Astrocyte of the hippocampus (primary cell): ENCODE data around the gene CCDC148.
"Not testable (repeated sequence)": the region's sequence is repeated elsewhere in the genome, so short reads cannot be mapped to it uniquely, and the experiment has no call there.

ENCODE experiments used
- DNase-seq: peaks from one replicate; pipeline ENCODE4 v3.0.0; 2011; ENCODE audit warnings: low read depth, low spot score

The CCDC148 gene

DNA sequence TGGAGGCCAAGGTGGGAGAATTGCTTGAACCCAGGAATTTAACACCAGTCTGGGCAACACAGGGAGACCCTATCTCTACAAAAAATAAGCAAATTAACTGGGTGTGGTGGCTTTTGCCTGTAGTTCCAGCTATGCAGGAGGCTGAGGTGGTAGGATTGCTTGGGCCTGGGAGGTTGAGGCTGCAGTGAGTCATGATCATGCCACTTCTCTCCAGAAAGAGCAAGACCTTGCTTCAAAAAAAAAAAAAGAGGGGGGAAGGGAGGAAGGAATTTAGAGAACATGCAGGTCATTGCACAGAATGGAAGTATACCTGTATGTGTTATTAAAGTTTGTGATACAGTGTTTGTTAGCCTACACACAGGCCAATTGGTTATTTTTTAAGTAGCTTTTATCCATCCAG lies 26.0 kb upstream of the CCDC148 start:
- DNase-seq = peak; percentile 26

DNA sequence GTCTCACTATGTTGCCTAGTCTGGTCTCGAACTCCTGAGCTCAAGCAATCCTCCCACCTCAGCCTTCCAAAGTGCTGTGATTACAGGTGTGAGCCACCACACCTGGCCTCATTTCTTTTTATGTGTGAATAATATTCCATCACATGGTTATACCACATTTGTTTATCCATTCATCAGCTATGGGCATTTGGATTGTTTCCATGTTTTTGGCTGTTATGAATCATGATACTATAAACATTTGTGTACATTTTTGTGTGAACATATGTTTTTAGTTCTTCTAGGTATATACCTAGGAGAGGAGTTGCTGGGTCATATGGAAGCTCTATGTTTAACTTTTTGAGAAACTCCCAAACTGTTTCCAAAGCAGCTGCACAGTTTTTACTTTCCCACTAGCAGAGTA lies 24.6 kb upstream of the CCDC148 start:
- no peak for DNase-seq

DNA sequence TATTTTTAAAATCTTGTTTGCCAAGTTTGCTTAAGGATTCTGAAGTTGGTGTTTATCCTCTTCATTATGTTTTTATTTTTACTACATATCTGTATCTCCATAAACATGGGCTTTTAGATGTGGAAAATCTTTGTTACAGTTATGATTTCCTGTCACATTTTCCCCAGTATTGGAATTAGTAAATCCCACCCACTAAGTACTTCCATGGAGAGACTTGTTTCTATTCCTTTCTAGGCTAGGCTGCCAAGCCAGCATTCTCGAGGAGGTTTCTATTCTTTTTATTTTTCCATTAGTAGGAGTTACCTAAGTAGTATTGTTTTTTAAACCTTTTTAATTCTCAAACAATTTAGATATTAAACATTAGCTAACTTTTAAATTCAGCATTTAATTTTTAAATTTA lies 22.3 kb upstream of the CCDC148 start:
- DNase-seq = no peak

DNA sequence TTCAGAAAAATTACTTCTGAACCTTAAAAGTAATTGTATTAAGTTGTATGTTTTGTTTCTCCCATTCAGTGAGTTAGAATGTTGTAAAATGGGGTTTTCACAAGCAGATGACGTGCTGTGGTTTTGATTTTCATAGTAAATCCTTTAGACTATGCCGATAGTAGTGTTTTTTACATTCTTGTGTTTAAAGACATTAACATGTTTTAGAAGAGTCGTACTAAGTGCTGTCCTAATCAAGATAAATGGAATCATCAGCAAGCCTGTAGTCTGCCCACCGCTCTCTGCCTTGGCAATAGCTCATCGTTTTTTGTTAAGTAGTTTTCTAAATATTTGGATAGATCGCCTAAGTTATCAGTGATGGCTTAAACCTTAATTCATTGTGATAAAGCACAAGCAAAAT lies 21.7 kb upstream of the CCDC148 start:
- no peak for DNase-seq

DNA sequence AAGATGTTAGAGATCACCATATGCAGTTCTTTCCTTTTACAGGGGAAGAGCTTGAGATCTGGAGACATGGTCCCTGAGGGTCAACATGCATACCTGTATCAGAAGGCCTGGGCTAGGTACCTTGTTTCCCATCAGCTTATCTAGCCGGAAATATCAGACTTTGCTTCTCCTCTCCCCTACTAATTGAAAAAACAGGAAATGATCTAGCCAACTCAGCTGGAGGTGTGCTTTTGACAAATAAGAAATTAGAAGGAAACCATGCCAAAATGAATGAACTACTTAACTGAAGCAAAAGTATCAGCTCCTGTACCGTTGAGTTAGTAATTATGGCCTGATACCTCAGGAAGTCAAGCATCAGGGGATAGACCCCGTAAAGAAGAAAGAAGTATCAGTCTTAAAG lies 20.6 kb upstream of the CCDC148 start:
- DNase-seq = no peak

DNA sequence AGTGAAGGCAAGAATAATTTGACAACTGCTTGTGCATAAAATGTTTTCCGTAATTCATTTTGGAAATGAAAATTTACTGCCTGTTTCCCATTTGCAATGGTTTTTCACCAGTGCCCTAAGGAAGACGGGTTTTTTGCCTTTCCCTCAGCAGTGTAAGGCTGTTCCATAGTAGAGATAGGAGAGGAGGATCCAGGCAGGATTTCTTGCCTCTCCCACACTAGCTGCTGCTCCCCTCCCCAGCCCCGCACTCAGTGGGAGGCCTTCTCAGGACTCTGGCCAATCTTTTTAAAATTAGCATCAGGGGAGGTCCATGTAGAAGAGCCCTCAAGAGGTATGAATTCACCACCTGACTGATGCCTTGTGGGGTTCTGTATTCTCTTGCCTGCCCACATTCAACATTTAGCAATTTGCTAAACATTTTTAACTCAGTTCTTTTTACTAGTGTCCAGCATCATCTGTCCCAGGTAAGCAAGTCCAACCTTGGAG lies 18.0 kb upstream of the CCDC148 start:
- DNase-seq = not testable (repeated sequence)

DNA sequence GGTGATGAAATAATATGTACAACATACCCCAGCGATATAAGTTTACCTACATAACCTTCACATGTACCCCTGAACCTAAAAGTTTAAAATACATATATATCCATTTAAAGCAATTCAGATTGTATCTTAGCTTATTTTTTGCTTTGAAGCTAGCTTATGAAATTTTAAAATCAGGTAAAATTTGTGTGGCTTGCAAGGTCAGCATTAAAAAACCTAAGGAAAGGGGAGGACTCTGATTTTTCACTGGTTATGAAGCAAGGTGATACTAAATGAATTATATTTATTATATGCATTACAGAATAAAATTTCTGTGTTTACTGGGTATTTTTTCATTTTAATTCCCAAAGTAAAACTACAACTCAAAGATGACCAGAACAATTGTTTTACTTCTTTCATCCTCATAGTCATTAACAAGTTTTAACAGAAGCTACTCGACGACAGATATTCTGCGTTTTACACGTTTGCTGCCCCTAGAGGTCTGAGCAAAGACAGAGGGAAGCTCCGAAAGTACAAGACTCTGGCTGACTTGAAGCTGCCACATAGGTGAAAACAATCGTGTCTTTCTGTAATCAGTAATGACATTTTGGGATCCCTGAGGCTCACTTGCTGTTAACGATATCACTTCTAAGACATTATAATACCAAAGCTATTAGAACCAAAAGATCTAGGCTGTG lies 17.3 kb upstream of the CCDC148 start:
- no peak for DNase-seq

DNA sequence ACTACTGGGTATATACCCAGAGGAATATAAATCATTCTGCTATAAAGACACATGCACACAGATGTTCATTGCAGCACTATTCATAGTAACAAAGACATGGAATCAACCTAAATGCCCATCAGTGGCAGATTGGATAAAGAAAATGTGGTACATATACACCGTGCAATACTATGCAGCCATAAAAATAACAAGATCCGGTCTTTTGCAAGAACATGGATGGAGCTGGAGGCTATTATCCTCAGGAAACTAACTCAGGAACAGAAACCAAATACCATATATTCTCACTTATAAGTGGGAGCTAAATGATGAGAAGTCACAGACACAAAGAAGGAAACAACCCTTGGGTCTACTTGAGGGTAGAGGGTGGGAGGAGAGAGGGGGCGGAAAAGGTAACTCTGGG lies 16.7 kb upstream of the CCDC148 start:
- not testable (repeated sequence) for DNase-seq

DNA sequence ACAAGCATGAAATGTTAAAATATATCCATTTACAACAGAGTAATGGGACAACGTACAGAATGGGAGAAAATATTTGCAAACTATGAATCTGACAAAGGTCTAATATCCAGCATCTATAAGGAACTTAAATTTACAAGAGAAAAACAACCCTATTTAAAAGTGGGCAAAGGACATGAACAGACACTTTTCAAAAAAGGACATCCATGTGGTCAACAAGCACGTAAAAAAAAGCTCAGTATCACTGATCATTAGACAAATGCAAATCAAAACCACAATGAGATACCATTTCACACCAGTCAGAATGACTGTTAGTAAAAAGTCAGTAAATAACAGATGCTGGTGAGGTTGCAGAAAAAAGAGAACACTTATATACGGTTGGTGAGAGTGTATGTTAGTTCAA lies 16.3 kb upstream of the CCDC148 start:
- not testable (repeated sequence) for DNase-seq

DNA sequence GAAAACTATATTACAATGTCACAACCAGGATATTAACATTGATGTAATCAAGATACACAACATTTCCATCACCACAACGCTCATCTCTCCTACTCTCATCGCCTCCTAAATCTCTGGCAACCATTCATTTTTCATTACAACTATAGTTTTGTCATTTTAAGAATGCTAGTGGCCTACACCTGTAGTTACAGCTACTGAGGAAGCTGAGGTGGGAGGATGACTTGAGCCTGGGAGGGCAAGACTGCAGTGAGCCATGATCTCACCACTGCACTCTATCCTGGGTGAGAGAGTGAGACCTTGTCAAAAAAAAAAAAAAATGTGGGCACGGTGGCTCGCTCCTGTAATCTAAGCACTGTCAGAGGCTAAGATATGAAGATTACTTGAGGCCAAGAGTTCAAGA lies 10.7 kb upstream of the CCDC148 start:
- no peak for DNase-seq

DNA sequence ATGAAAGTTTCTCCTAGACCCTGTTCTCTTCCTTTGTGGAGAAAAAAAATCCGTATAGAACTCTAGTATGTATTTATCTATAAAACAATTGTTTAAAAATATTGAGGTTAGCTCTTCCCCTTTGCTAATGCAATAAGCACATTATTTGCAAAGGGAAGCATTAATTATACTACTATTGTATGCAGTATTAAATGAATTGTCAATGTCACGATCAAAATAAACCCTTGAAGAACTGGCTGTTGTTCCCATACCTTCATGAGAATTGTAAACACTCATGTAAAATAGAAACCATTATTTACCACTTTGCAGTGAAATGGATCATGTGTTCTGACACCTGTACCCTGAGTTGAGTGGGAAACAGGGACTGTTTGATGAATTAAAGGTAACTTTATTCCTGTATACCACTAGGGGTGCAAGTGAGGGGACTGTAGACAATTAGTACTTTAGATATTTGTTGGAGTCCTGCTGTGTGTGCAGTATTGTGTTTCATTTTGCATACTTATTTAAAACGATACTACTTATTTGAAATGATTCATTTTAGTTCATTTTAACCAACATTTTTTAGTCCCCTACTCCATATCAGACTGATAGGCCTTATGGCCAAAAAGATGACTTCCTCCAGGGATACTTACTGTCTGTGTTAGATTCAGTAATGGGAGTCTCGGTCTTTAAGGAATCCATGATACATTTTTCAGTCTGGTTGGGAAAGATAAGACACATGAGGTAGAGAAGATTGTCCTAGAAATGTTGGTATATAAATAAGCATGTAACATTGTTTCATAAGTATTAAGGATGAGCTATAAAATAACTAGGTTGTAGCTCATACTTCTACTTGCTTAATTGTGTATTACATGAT lies 8.1 kb upstream of the CCDC148 start:
- no peak for DNase-seq

DNA sequence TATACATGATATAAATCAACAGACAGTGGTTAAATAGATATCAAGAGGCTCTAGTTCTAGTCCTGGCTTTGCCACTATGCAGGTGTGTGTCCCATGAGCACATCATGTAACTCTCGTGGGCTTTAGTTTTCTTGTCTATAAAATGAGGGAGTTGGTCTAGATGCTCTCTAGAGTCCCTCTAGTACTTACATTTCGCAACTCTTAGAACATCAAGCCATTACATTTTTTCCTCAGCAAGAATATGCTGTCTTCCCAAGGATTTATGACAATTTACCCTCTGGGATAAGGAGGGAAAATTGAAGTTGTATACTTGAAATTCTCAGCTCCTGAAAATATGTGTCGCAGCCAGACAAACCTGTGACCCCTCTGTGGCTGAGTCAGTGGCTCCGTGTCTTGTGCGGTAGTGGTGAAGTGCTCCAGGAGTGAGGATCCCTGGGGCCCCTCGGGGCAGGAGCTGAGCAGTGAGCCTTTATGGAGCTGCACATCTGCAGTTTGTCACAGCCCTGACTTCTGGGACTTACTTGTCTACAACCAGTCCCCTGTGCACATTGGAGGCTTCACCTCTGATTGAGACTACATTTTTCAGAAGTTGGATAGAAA lies 7.0 kb upstream of the CCDC148 start:
- no peak for DNase-seq

DNA sequence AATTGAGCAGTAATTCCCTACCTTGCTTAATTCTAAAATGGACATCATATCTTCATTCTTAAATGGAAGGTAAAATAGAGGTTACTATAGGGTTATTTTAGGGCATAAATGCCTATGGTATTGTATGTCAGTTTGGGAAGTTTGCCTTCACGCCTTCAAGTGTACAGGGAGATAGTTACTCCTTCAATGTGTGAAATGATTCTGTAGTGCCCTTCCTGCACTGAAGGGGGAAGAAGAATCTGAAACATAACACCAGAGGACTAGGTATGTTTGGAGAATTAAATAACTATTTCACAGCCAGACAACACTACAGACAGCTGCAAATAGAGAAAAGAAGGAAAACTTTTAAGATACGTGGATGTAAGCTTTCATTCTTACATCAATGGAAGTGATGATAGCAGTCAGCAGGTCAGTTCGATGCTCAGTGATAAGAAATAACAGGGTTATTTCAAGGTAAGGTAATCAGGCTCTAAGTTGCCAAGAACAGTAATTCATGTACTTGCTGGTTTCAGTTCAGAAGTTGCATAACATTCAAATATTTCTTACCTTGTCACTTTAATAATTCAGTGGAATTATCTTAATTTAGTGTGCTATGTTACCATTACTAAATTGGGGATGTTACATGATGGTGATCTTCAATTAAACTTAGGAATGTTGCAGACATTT lies 4.2 kb upstream of the CCDC148 start:
- DNase-seq = peak; percentile 15

DNA sequence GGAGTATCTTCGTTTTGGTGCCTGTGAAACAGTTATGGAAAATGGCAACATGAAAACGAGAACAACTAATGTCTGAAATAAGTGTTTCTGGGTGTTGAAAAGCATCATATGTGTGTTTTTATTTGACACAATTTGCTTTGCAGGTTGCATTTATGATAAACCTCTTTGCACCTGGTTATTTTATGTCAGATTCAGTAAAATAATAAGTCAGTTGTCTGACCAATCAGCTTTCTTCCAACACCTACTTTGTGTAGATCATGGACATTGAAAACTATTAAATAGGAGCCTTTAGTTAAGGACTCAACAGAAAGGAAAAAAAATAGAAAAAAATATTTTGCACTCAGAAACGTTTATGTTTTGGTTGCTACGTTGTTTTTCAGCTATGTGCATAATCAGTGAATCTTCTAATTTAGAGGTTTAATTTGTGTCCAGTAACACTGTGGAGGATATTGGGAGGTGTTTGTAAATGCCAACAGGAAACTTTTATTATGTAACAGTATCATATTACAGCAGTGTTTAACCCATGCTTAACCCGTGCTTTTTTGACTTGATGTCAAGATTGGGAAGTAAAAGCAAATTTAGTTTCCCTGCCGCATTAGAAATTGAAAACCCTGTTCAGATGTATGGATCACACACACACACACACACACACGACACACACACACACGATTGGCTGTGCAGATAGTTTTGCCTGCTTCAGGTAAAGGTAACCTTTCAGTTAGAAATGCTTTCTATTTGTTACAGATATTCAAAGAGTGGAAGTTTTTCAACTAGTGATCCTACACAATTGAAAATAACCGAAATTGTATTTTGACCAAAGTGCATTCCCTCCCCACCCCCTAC lies 2.8 kb upstream of the CCDC148 start:
- DNase-seq = peak; percentile 13

DNA sequence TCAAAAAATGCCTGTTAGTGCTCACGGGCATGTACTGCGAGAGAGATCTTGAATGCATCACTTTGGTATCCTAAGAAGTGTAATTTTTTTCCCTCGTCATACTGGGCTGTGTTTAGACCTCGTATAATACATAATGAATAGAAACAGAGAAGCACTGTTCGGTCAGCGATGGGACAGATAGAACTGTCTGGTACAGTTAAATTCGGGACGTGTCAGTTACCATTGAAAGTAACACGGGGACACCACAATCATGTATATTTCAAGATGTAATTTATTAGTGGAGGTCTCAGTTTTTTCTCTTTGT lies 2.0 kb upstream of the CCDC148 start:
- DNase-seq = no peak

DNA sequence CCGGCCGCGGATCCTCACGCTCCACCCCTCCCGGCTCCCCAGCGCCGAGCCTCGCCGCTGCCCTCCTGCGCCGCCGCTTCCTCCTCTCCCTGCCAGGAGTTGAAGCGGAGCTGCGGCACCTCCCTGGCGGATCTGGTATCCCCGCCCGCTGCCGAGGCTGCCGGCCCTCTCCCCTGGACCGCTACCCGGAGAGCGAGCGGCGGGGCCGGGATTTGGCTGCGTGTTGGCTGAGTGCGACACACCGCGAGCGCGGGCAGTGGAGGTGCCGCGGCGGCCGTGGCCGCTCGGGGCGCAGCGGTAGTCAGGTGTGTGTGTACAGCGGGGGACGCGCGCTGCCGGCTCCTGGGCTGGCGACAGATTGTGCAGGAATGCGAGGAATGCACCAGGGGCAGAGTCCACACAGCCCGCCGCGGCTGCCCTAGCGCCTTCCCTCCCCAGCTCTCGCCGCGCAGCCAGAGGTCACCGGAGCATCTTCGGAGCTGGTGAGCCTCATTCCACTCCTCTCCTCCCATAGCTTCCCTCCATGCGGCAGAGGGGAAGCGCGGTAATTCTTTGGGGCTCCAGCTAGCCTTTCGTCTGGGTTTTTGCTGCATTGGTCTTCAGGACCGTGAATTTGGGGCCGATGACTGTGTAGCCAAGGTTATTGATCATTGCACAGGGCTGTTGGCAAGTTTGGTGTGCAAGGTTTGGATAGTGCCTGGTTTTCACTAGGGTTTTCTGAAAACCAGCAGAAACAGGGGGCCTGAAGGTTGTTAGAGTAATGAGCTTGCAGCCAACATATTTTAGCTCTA lies 1.5 kb upstream of the CCDC148 start:
- DNase-seq = peak; percentile 89

DNA sequence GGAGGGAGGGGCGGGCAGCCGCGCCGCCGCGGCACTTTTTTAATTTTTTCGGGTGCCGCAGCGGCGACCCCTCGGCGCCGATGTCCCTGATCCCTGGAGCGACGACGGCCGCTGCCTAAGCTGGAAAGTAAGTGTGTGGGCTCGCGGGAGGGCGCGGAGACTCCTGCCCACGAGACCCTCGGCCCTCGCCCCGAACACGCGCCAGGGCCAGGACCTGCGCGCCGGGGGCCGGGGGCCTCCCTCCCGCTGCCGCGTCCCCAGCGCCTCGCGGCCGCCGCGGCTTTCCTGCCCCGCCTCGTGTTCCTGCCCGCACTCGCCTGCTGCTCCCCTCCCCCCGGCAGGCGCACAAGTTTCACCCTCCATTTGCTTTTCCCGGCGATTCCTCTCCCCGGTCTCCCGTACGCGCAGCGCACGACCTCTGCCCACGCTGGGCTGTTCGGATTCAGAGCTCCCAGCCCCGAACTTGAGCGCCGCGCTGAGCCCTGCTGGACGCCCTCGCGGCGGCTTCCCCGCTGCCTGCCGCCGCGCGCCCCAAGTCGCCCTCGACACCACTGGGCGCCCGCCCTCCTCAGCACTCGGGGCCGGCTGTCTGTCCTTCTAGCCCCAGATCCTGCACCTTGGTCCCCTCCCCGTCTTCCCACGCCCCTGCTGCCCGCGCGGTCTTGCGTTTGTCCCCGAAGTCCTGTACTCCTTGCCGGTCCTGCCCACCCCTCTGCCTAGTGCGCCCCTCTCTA lies 706 bp upstream of the CCDC148 start:
- DNase-seq = peak; percentile 86

DNA sequence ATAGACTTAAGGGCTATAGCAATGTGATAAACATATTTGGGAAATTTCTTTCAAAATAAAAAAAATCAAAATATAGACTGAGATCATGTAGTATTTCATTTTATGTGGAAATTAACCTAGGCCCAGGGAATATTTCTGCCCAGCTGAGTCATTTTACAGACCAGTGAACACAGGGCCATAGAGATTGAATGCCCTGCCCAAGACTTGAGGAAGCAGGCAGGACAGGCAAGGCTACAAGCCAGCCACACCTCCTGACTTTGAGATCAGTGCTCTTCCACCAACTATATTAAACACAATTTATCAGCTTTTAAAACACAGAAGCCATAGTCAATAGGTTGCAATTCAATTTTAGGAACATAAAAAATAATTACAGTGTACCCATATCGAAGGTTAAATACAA lies 12.9 kb downstream of the CCDC148 start:
- no peak for DNase-seq

DNA sequence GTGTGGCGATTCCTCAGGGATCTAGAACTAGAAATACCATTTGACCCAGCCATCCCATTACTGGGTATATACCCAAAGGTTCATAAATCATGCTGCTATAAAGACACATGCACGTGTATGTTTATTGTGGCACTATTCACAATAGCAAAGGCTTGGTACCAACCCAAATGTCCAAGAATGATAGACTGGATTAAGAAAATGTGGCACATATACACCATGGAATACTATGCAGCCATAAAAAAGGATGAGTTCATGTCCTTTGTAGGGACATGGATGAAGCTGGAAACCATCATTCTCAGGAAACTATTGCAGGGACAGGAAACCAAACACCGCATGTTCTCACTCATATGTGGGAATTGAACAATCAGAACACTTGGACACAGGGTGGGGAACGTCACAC lies 17.5 kb downstream of the CCDC148 start:
- DNase-seq = not testable (repeated sequence)

DNA sequence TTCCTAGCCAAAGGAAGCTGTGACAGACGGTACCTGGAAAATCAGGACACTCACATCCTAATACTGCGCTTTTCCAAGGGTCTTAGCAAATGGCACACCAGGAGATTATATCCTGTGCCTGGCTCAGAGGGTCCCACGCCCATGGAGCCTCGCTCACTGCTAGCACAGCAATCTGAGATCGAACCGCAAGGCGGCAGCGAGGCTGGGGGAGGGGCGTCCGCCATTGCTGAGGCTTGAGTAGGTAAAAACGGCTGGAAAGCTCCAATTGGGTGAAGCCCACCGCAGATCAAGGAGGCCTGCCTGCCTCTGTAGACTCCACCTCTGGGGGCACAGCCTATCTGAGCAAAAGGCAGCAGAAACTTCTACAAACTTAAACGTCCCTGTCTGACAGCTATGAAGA lies 22.8 kb downstream of the CCDC148 start:
- not testable (repeated sequence) for DNase-seq
